IPS-20b (cell line): ENCODE measurements around the gene CRYBG2.
"Not testable (repeated sequence)": the region's sequence is repeated elsewhere in the genome, so short reads cannot be mapped to it uniquely, and the experiment has no call there.

Experiments used
- H3K27ac ChIP-seq: one replicate; pipeline ENCODE4 v1.5.1; 2013; ENCODE audit warnings: low read length
- H3K27me3 ChIP-seq: 2 replicates; pipeline ENCODE4 v1.6.1; 2013; ENCODE audit warnings: mild to moderate bottlenecking, low read length, inconsistent platforms; ENCODE audit not compliant: insufficient read depth
- H3K36me3 ChIP-seq: 2 replicates; pipeline ENCODE4 v1.6.1; 2013; ENCODE audit warnings: low read depth, mild to moderate bottlenecking, inconsistent platforms, low read length, moderate library complexity; ENCODE audit not compliant: insufficient read depth
- H3K4me1 ChIP-seq: 2 replicates; pipeline ENCODE4 v1.6.1; 2013; ENCODE audit warnings: mild to moderate bottlenecking, control low read depth, inconsistent platforms, low read length, moderate library complexity; ENCODE audit not compliant: insufficient read depth
- H3K4me3 ChIP-seq: 2 replicates; pipeline ENCODE4 v1.5.1; 2013; ENCODE audit warnings: mild to moderate bottlenecking, low read length, inconsistent platforms
- H3K9ac ChIP-seq: 2 replicates; pipeline ENCODE4 v1.6.1; 2013; ENCODE audit warnings: low read depth, mild to moderate bottlenecking, inconsistent platforms, low read length, moderate library complexity
- H3K9me3 ChIP-seq: 2 replicates; pipeline ENCODE4 v1.6.1; 2013; ENCODE audit warnings: mild to moderate bottlenecking, low read depth, low read length, inconsistent platforms; ENCODE audit not compliant: insufficient read depth

The CRYBG2 gene

GRCh38 chr1:26378879-26379251 lies 24.9 kb upstream of the CRYBG2 start:
- H3K4me3 ChIP-seq, result no peak overlapping the region
- H3K36me3 ChIP-seq, result no peaks in the 10 kb centered on the region
- H3K27ac ChIP-seq, result no peak overlapping the region
- no peaks in the 10 kb centered on the region for H3K9me3 ChIP-seq
- H3K27me3 ChIP-seq, result no peaks in the 10 kb centered on the region
- no peaks in the 10 kb centered on the region for H3K4me1 ChIP-seq
- no peak overlapping the region for H3K9ac ChIP-seq

GRCh38 chr1:26378088-26378878 lies 24.4 kb upstream of the CRYBG2 start:
- no peak overlapping the region for H3K27ac ChIP-seq
- H3K9ac ChIP-seq, result no peak overlapping the region
- no peaks in the 10 kb centered on the region for H3K9me3 ChIP-seq
- no peak overlapping the region for H3K4me3 ChIP-seq
- no peaks in the 10 kb centered on the region for H3K4me1 ChIP-seq
- no peaks in the 10 kb centered on the region for H3K36me3 ChIP-seq
- H3K27me3 ChIP-seq, result no peaks in the 10 kb centered on the region

- no peaks in the 10 kb centered on the region for H3K36me3 ChIP-seq
- no peaks in the 10 kb centered on the region for H3K4me1 ChIP-seq
- no peak overlapping the region for H3K9ac ChIP-seq
- no peak overlapping the region for H3K4me3 ChIP-seq
- no peaks in the 10 kb centered on the region for H3K9me3 ChIP-seq
- H3K27me3 ChIP-seq, result no peaks in the 10 kb centered on the region
- H3K27ac ChIP-seq, result no peak overlapping the region
Observed at GRCh38 chr1:26376050-26376449, 22.1 kb upstream of the CRYBG2 start.

- H3K27ac ChIP-seq, result no peak overlapping the region
- no peaks in the 10 kb centered on the region for H3K4me1 ChIP-seq
- no peak overlapping the region for H3K9ac ChIP-seq
- H3K27me3 ChIP-seq, result no peaks in the 10 kb centered on the region
- no peak overlapping the region for H3K4me3 ChIP-seq
- H3K9me3 ChIP-seq, result no peaks in the 10 kb centered on the region
- H3K36me3 ChIP-seq, result no peaks in the 10 kb centered on the region
Observed at GRCh38 chr1:26375081-26375480, 21.2 kb upstream of the CRYBG2 start.

GRCh38 chr1:26374361-26374760 lies 20.4 kb upstream of the CRYBG2 start:
- not testable (repeated sequence) for H3K4me1 ChIP-seq, H3K9me3 ChIP-seq, H3K9ac ChIP-seq, H3K27me3 ChIP-seq, H3K27ac ChIP-seq, H3K36me3 ChIP-seq, H3K4me3 ChIP-seq

GRCh38 chr1:26373789-26374188 lies 19.9 kb upstream of the CRYBG2 start:
- no peaks in the 10 kb centered on the region for H3K4me1 ChIP-seq
- H3K27ac ChIP-seq, result no peak overlapping the region
- no peaks in the 10 kb centered on the region for H3K9me3 ChIP-seq
- H3K9ac ChIP-seq, result no peak overlapping the region
- no peaks in the 10 kb centered on the region for H3K27me3 ChIP-seq
- no peaks in the 10 kb centered on the region for H3K36me3 ChIP-seq
- no peak overlapping the region for H3K4me3 ChIP-seq

GRCh38 chr1:26373281-26373680 lies 19.4 kb upstream of the CRYBG2 start:
- Histone ChIP-seq H3K27me3 (no peaks in the 10 kb centered on the region), H3K4me1 (no peaks in the 10 kb centered on the region), H3K36me3 (no peaks in the 10 kb centered on the region), H3K27ac (no peak overlapping the region), H3K9me3 (no peaks in the 10 kb centered on the region), H3K4me3 (no peak overlapping the region), H3K9ac (no peak overlapping the region)

- H3K4me1 ChIP-seq, H3K27me3 ChIP-seq, H3K9me3 ChIP-seq, H3K4me3 ChIP-seq, H3K9ac ChIP-seq, H3K36me3 ChIP-seq, H3K27ac ChIP-seq: not testable (repeated sequence)
Observed at GRCh38 chr1:26372611-26373010, 18.7 kb upstream of the CRYBG2 start, which contains the start of gene ZNF683. Gene ZNF683 (minus strand): TSS chr1:26372750. CDS start chr1:26368571, 4,179 bp downstream.

GRCh38 chr1:26372039-26372438 lies 18.1 kb upstream of the CRYBG2 start:
- no peak overlapping the region for H3K4me3 ChIP-seq
- H3K27ac ChIP-seq, result no peak overlapping the region
- H3K9me3 ChIP-seq, result no peaks in the 10 kb centered on the region
- H3K9ac ChIP-seq, result no peak overlapping the region
- no peaks in the 10 kb centered on the region for H3K36me3 ChIP-seq
- no peaks in the 10 kb centered on the region for H3K4me1 ChIP-seq
- no peaks in the 10 kb centered on the region for H3K27me3 ChIP-seq

GRCh38 chr1:26370591-26371382 lies 16.9 kb upstream of the CRYBG2 start:
- Histone ChIP-seq H3K4me1 (no peaks in the 10 kb centered on the region), H3K27ac (no peak overlapping the region), H3K4me3 (no peak overlapping the region), H3K9ac (no peak overlapping the region), H3K36me3 (no peaks in the 10 kb centered on the region), H3K9me3 (no peaks in the 10 kb centered on the region), H3K27me3 (no peaks in the 10 kb centered on the region)

GRCh38 chr1:26368486-26368885 lies 14.6 kb upstream of the CRYBG2 start:
- no peaks in the 10 kb centered on the region; the same call in 1 of the 2 replicates for H3K4me1 ChIP-seq
- H3K9ac ChIP-seq, result no peak overlapping the region
- H3K36me3 ChIP-seq, result no peaks in the 10 kb centered on the region
- H3K27ac ChIP-seq, result no peak overlapping the region
- no peak overlapping the region for H3K4me3 ChIP-seq
- H3K9me3 ChIP-seq, result no peaks in the 10 kb centered on the region
- peaks cover 17% of the 10 kb centered on the region; the same call in 1 of the 2 replicates for H3K27me3 ChIP-seq

- Histone ChIP-seq H3K9me3 (no peaks in the 10 kb centered on the region), H3K27me3 (peaks cover 17% of the 10 kb centered on the region; the same call in 1 of the 2 replicates), H3K4me3 (no peak overlapping the region), H3K27ac (no peak overlapping the region), H3K36me3 (no peaks in the 10 kb centered on the region), H3K9ac (no peak overlapping the region), H3K4me1 (no peaks in the 10 kb centered on the region; the same call in 1 of the 2 replicates)
Observed at GRCh38 chr1:26368006-26368405, 14.1 kb upstream of the CRYBG2 start.
